Brain pericyte (primary cell): ENCODE measurements around the gene SLC39A2.

ENCODE experiments used
- DNase-seq: peaks from one replicate; pipeline ENCODE4 v3.0.0-alpha.2; 2012; ENCODE audit warnings: low read depth, low spot score

Gene SLC39A2

DNA sequence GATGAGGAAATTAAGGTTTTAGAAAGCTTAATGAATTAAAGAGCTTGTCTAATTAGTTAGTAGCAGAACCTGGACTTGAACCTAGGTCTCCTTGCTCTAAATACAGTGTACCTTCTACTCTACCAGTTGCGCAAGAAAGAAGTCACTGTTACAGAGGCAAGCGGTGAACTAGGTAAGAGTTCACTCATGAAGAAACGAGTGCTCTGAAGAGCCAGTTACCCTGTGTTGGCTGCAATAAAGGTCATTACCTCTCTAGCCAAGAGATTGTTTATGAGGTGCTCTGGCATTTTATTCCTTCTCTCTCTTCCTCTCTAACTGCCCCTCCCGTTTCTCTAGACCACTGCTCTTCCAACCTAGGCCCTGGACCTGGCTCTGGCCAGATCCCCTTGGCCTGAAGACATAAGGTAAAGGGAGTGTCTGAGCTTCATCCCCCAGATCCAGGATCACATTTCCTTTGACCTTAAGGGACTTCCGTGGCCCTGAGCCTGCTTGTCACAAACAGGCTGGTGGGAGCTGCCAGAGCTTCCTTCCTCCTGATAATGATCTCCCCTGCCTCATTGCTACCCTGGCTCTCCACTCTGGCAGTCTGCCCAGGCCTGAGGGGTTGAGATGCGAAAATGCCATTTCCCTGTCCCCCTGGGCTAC is 45.0 kb downstream of the SLC39A2 start:
- no peak for DNase-seq

DNA sequence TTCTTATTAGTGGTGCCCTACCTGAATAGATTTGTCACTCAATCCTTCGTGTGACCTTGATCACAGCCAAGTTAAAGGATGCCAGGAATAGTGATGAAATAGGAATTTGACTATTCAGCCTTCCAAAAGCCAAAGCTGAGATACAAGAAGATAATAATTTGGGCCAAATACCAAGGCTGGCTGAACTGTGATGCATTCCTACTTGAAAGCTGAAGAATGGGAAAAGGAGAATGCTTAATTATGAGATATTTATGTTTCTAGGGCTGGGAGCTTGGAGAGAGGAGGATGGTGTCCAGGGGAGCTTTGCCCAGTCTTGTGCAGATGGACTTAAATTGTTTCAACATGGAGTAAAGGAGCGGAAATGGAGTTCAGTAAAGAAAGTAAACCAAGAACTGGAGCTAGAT is 48.3 kb downstream of the SLC39A2 start:
- DNase-seq = no peak

DNA sequence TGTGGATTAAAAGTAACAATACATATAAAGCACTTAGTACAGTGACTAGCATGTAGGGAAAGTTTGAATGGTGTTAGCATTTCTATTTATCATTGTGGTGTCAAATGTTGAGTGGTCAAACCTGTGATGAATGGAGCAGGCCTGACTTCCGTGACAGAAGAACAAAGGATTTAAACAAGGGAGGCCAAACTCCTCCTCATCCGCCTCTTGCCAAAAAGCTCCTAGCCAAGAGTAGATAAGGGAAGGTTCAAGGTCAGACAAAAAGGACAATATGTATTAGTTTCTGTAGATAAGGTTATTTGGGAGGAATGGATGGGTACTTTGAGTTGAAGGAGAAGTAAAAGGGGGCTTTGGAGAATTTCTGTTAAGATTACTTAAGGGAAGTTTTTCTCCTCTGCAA is 49.5 kb downstream of the SLC39A2 start:
- no peak for DNase-seq

DNA sequence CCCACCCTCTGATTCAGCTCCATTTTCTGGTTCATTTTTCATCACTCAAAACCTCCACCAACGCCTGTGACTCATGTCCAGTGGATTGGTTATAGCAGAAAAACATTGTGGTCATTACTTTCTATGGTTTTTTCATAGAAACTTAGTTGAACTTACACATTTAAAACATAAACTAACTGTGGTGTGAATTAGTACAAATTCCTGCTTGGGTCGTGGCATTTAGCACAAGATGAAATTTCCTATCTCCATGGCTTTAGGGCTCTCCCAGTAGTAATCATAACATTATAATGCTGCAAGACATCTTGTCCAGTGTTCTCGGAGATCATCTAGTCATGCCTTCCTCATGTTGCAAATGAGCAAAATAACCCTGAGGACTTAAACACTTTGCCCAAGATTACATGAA is 50.2 kb downstream of the SLC39A2 start:
- no peak for DNase-seq

DNA sequence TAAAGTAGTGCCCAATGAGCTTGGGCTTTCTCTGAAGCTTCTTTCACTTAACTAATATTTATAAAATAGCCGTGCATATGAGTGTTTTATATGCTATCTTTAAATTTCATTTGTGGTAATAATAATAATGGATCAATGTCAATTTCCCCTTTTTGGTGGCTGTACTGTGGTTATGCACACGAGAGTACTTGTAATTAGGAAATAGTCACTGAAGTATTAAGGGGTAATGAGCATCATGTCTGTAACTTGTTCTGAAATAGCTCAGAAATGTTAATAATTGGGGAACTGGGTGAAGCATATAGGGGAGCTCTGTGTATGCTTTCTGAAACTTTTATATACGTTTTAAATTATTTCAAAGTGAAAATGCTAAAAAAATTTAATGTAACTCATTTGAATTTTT is 51.5 kb downstream of the SLC39A2 start:
- no peak for DNase-seq
